HG02610 (cell line): ENCODE results near the gene TTC34.

ENCODE experiments used
- ATAC-seq: cut with Tn5 transposase; IDR thresholded peaks from one replicate; pipeline ENCODE4 v1.9.1; 2021; ENCODE audit warnings: mild to moderate bottlenecking, moderate library complexity; ENCODE audit not compliant: unreplicated experiment

The TTC34 gene

DNA sequence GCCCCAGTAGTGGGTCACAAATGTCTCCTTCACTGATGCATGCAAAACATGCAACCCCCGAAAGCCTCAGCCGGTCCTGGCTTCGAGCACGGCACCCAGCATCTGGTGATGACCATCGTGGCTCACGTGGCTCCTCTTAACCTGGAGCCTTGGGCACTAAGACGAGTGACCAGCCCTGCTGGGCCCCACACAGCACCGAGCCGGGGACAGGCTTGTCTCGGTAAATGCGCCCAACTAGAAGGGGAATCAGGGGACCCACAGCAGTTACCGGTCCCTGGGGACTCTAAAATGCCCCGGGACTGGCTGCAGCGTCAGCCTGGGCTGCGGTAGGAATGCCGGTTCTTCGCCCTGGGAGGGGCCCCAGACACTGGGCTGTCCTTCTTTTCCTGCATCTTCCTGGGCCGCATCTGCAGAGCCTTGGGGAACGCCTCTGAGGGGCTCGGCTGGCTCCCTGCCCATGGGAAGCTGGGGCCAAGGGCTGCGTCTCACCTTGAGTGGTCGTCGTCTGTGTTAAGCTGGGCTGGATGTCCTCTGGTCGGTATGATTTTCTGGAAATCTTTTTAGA is 13.1 kb upstream of the TTC34 start:
- ATAC-seq, result no peak

DNA sequence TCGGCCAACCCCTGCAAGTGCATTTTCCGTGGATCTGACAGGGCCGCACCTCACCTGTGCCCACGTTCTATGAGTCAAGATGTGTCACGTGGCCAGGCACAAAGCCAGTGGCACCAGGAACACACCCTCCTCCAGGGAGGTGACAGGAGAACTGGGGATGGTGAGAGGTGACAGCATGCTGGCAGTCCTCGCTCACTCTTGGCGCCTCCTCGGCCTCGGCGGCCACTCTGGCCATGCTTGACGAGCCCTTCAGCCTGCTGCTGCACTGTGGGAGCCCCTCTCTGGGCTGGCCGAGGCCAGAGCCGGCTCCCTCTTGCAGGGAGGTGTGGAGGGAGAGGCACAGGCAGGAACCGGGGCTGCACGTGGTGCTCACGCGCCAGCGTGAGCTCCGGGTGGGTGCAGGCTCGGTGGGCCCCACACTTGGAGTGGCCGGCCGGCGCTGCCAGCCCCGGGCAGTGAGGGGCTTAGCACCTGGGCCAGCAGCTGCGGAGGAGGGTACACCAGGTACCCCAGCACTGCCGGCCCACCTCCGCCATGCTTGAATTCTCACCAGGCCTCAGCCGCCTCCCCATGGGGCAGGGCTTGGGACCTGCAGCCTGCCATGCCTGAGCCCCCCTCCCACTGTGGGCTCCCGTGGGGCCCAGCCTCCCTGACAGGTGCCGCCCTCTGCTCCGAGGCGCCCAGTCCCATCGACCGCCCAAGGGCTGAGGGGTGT is 11.6 kb upstream of the TTC34 start:
- ATAC-seq, result no peak

DNA sequence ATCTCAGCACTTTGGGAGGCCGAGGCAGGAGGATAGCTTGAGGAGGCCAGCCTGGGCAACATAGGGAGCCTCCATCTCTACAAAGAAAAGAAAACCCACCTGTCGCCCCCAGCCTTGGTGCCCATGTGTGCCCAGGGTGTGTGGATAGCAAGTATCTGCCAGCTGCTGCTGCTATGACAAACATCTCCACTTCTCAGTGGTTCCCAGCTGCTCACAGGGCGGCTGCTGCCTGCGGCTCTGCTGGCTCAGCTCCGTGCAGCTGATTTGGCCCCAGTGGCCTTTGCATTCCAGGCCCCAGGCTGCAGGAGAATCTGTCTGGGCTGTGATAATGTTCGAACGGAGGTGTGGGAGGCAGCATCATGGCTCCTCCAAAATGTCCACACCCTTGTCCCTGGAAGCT is 10.6 kb upstream of the TTC34 start:
- ATAC-seq, result no peak

DNA sequence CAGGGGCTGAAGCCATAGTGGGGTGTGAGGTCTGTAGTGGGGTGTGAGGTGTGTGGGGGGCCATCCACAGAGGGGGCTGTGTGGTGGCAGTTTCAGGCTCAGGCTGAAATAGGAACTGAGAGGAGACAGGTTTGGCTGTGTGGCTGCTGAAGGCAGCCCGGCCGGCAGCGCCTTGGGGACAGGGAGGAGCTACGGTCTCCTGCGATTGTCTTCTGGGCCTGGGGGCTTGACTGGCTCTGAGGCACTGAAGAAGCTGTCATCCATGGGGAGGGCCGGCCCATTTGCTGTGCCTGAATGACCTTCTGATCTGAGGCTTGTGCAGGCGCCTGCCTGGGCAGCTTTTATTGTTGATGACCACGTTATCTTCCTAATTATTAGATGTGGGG is 10.0 kb upstream of the TTC34 start:
- ATAC-seq, result no peak

DNA sequence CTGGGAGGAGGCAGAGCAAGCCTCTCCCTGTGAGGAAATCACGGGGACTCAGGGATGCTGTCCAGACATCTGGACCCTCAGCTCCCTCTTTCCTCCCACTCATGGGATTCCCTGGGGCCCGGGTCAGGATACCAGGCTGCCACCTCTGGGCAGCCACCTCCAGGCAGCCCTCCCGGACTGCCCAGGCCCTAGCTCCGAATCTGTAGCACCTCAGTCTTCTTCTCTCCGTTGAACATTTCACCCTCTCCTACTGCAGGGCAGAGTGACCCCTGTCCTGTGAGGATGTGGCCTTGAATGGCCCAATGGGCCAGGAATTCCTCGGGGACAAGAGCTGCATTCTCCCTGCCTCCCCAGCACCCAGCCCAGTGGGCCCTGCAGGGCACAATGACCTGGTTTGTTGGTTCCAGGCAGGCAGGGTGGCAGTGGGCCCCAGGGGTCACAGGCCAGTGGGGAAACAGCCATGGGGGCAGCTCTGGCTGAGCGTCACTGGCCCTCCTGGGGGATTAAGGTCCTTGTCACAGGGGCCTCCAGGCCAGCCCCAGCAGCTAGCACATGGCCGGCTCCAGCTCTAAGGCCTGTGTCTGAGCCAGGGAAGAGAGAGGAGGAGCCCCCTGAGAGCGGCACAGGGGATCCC is 9.5 kb upstream of the TTC34 start:
- no peak for ATAC-seq

DNA sequence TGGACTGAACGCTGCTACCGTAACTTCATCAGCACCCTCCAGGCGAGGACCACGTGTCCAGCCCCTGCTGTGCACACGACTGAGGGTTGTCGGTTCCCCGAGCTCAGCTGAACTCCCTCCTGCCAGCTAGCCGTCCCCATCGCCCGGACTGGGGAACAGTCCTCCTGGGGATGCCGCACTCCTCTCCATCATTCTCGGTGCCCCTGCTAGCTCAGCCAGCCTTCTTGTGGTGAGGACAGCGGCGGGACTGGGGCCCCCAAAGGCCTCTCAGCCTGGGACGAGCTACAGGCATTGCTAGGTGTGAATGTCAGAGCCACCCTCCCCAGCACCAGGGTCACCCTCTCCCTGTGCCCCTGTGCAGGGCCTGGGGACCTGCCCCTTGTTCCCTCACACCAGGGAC is 8.8 kb upstream of the TTC34 start:
- no peak for ATAC-seq

DNA sequence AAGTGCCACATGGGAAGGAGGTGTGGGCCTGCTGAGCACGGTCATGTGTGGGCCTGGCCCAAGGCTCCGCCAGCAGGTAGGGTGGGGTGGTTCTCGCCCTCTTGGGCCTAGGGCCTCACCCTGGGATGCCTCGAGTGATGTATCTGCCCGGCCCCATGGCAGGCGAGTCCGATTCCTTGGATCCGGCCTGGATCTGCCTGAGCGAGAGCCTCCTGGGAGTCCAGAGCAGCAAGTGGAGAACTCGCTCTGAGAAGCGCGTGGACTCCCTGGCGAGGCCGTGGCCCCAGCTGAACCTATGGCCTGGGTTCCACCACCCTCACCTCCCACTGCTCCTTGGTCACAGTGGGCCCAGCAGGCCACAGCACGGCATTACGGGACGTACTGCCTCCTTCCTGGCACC is 8.2 kb upstream of the TTC34 start:
- ATAC-seq, result no peak

DNA sequence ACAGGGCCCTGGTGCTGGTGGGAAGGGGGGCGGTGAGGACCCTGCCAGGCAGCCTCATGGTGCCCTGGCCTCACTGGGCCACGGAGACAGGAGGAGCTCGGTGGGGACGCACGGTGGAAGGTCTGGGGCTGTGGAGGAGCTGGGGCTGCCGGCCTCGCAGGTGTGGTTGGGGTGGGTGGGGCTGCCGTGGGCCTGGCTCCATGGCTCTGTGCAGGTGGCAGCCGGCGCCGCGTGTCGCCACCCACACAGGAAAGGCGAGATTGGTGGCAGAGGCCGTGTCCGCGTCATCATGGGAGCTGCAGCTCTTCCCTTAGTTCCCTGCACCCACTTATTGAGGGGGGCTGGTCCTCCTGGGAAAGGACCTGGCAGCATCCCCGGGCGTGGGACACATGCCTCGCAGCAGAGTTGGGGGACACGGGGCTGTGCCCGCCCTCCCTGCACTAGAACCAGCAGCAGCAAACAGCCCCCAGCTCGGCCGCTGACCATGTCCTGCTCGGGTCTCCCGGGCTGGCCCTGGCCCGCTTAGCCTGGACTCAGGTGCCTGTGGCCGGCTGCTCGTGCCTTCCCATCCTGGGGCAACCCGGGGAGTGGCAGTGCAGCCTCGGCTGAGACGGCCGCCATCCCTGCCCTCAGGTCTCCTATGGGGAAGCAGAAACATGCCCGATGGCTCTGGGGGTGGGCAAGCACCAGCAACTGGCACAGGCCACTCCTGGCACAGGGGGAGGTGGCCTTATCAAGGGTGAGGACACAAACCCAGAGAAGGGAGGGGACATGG is 7.5 kb upstream of the TTC34 start:
- ATAC-seq, result no peak

DNA sequence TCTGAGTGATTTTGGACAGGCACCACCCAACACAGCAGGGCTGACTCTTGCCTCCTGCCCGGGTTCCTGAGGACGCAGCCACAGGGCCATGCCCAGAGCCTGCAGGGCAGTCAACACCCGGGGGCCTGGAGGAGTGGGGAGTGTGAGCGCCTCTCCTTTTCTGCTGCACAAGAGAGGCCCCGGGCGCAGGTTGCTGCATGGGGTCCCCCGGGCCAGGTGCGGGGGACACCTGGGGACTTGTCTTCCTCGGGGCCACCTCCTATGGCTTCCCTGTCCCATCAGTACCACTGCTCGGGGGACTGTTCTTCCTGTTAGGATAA is 6.9 kb upstream of the TTC34 start:
- ATAC-seq, result no peak

DNA sequence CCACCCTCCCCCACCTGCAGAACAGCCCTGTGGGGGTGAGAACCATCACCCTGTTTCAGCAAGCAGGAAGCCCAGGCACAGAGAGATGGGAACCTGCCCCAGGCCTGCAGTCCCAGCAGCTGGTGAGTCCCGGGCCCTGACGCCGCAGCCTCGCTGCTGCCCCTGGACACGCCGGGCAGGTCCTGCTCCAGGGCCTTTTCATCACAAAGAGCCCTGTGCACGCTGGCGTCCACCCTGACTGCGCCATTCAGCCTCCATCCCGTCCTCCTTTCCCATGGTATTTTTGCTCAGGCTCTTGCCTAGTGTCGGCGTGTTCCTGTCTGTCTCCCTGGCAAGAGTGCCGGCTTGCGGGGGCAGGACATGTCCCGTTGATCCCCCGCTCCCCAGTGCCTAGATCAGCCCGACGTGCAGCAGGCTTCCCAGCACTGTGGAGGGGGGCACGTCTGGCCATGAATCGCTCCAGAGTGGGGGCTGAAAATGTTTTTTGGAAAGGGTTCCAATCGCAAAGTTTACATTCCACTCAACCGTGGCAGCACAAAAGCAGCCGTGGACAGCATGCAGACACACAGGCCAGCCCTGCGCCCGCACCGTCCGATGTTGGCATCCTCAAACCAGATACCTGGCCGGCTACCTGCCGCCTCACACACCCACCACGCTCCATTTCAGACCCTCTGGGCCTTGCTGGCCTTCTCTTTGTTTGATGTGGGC is 6.3 kb upstream of the TTC34 start:
- no peak for ATAC-seq

DNA sequence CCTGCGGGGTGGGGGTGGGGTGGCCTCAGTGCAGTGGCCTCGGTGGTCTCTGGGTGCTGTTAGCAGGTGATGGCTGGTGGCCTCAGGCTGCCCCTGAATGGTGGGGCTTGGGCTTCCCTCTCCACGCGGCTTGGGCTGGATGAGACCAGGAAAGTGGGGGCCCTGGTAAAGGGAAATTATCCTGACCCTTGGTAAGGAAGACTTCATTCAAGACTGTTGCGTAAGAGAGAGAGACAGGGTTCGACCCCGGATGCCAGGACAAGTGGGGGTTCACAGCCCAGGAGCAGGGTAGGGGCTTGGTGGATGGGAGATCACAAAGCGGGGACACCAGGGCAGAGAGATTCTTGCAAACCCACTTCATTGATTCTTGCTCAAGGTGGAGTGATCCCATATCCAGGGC is 5.5 kb upstream of the TTC34 start:
- no peak for ATAC-seq

DNA sequence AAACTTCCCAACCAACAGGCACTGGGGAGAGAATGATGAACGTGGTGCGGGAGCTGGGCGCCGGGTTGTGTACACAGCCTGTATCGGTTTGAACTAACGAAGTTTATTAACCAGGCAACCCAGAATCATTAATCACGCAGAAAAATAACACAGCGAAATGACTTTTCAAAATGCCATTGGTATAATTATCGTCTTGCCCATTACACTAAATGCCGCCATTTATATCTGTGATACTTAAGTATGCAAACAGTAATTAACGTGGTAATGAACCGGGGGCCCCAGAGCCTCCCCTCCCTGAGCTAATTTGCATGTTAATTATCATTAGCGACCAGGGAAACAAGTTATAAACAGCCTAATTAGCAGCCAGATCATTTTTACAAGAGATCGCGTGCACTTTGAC is 5.1 kb upstream of the TTC34 start:
- no peak for ATAC-seq

DNA sequence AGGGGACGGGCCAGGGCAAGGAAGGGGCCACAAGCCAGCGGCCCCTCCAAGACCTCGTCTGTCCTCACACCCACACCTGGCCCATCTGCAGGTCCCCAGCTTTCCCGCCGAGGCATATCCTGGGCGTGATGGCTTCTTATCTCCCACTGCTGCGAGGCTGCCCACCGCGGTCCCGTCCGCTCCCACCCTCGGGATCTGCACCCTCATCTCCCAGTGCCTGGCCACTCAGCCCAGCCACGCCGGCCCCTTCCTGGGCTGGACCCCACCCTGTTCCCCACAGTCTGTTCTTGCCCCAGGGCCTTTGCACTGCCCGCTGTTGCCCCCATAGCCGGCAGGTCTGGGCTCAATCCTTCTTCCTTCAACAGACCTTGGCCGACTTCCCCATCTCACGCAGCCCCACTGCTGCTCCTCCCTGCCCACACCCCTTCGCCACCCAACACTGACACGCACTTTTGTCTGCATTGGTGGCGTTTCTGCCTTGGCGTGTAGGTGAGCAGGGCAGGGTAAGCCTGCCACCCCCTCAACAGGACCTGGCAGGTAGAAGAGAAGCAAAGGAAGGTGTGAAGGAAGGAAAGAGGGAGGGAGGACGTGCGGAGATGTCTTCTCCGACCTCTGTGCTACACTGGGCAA is 4.4 kb upstream of the TTC34 start:
- no peak for ATAC-seq

DNA sequence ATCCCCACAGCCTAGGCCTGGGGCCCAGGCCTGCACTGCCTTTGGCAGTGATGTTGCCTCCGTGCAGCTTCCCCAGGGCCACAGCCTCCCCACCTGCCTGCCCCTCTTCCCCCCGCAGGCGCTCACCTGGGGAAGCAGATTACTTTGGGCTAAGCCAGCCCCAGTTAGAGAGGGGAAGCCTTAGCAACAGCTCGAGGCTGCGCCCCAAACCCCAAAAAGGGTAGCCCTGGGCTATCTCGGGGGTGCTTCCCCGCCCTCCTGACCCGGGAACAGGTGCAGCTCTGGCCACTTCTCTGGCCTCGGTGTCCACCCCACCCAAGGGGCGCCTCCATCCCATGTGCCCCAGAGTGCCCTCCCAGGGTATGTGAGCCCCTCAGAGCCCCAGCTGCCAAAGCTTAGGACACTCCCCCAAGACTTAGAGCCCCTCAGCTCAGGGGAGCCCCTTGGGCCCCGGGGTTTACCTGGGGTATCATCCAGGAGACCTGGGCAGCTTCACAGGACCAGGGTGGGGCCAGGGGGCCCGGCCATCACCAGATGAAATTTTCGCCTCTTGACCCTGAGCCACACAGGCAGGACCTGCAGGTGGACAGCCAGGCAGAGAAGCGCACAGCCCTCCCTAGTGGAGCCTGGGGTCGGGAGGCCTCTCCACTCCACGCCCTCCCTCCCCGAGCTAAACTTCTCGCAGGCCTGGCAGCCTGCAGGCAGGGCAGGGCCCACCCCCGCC is 3.3 kb upstream of the TTC34 start:
- ATAC-seq, result no peak

DNA sequence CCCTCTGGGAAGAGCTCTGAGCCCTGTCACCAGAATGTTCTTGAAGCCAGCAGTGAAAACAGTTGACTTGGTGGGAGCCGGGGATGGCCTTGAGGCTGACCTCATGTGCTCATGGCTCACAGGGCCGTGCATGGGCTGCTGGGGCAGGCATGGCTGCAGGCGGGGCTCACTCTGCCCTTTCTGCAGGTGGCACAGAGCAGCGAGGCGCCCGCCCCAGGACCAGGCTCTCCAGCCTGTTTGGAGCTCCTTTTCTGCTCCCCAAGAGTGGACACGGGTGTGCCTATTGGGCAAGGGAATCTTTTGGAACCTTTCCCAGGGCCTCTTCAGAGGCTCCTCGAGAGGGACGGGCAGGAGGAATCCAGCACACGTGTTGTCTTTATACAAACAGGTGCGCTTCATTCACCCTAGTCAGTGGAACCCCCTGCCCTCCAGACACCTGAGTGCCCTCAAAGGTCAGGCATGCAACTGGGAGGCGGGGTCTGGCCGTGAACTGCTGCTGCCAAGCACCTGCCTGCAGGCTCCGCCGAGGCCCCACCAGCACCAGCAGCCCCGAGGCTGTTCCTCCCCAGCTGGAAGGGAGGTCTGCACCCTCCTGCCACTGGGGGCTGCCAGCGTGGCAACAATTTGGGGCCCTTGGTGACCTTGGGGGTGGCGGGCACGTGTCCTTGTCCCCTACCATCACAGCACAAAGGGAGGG is 2.6 kb upstream of the TTC34 start:
- no peak for ATAC-seq

DNA sequence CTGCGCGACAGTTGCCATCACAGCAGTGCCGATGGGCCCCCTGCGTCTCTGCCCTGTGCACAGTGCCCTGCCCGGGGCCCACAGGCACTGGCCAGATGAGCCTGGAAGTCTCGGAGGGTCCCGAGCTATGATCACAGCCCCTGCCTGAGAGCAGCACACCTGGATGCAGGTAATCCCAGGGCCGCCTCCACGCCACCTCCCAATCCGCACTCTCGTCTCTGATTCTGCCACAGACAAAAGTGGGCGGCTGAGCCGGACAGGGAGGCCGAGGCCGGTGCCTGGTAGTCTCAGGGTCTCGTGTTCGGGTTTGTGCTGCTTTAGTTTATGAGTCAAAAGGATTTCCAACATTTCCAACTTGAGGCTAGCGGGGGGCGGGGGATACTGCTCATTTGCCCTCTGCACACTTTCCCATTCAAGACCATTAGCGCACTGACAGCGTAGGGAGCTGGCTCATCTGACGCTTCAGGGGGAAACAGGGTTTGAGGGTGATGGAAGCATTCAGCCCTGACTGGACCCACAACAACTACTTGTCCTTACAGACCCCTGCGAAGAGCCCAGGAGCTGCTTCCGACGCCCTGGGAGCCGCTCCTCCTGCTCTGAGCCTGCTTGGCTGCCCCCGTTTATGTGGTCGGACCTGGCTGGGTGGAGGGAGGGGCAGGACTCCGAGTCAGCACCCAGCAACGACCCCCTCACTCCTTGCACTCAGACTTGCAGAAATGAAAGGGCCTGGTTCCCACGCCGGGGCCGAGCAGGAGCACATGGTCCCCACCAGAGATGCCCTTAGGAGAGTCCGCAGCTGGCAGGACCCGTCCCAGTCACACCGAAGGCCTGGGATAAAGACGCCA is 1.8 kb upstream of the TTC34 start:
- no peak for ATAC-seq

DNA sequence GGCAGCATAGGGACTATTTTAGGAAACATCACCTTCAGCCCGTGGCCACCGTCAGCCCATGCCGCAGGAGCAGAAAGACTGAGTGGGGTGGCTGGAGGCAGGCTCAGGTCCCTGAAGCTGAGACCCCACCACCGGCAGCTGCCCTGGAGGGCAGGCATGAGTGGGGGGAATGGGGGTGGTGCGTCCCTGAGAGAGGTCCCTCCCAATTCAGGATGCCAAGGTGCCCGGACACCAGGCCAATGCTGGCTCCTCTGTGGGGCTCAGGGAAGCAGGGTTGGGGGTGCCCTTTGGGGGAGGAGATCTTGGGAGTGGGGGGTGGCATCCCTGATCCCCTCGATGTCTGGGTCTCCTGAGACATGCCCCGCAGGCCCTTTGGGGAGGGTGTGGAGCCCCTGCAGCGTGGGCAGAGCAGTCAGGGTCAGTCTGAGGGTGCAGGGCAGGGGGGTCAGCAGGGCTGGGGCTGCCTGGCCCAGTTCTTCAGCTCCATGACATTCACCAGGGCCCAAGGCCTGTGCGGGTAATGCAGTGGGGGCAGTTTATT is 998 bp upstream of the TTC34 start:
- ATAC-seq, result no peak

DNA sequence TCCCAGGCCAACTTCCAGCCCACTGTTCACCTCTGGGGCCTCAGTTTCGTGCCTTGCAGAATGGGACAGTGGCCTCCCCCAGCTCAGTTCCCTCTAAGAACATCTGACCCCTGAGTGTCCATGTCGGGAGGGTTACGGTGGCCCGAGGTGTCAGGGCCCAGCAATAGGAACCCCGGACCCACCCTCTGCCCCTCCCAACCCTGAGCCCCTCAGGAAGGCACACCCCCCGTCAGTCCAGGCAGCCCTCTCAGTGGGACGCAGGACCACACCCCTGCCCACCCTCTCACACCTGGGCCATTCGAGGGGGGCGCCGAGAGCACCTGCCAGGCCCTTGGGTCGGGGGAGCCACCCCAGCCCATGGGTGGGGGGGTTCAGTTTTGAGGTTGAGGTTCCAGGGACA is 447 bp downstream of the TTC34 start:
- ATAC-seq, result no peak

DNA sequence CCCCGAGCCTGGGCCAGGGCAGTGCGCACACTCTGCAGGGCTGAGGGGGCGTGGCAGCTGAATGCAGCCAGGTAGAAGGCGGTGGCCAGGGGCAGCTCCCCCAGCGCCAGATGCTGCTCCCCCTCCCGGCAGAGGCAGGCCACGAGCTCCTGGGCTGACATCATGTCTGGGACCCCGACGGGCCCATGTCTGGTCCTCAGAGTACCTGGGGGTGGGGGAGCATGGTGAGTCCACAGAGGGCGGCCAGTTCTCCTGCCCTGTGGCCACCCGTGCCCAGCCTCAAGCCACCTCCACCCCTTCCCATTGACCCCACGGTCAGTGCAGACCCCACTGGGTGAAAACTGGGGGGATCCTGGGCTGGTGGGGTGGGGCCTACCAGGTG is 838 bp downstream of the TTC34 start:
- ATAC-seq, result no peak
